Muscle layer of duodenum (tissue), 2 donors: ENCODE results near the gene TMEM245.

Experiments used
- H3K27ac ChIP-seq: one replicate; pipeline ENCODE4 v1.7.0; 2013; ENCODE audit warnings: mild to moderate bottlenecking, low read length
- H3K27me3 ChIP-seq: one replicate; pipeline ENCODE4 v1.7.0; 2013; ENCODE audit warnings: low read depth, mild to moderate bottlenecking, control low read depth, low read length
- H3K36me3 ChIP-seq, 2 donors: one replicate each; pipeline ENCODE4 v1.7.0; 2013; ENCODE audit warnings: low read length in 2 of 2, control low read depth in 1 of 2, mild to moderate bottlenecking in 1 of 2; ENCODE audit not compliant: insufficient read depth in 2 of 2, control insufficient read depth in 1 of 2
- H3K4me1 ChIP-seq, 2 donors: one replicate each; pipeline ENCODE4 v1.7.0; 2013; ENCODE audit warnings: low read length in 2 of 2, mild to moderate bottlenecking in 2 of 2, control low read depth in 1 of 2, moderate library complexity in 1 of 2; ENCODE audit not compliant: insufficient read depth in 2 of 2, control insufficient read depth in 1 of 2
- H3K4me3 ChIP-seq, 2 donors: one replicate each; pipeline ENCODE4 v1.7.0; 2013; ENCODE audit warnings: low read length in 2 of 2, low read depth in 1 of 2, mild to moderate bottlenecking in 1 of 2
- H3K9me3 ChIP-seq, 2 donors: one replicate each; pipeline ENCODE4 v1.7.0; 2013; ENCODE audit warnings: low read length in 2 of 2, control low read depth in 1 of 2, mild to moderate bottlenecking in 1 of 2; ENCODE audit not compliant: control insufficient read depth in 1 of 2
- donor health status: healthy.

Gene TMEM245

GRCh38 chr9:109052416-109052815 lies 67.3 kb downstream of the TMEM245 start:
- peaks cover 35 to 54% of the 10 kb centered on the region in 2 donors for H3K36me3 ChIP-seq
- H3K9me3 ChIP-seq = no peaks in the 10 kb centered on the region
- H3K27ac ChIP-seq = no peak overlapping the region
- no peaks in the 10 kb centered on the region for H3K27me3 ChIP-seq
- H3K4me3 ChIP-seq = no peak overlapping the region
- H3K4me1 ChIP-seq = no peaks in the 10 kb centered on the region

- Histone ChIP-seq H3K4me3 (no peak overlapping the region), H3K27me3 (no peaks in the 10 kb centered on the region), H3K27ac (no peak overlapping the region), H3K36me3 (peaks cover 35 to 53% of the 10 kb centered on the region in 2 donors), H3K4me1 (no peaks in the 10 kb centered on the region), H3K9me3 (no peaks in the 10 kb centered on the region)
These were observed 68.0 kb downstream of the TMEM245 start for GRCh38 chr9:109051733-109052132.

GRCh38 chr9:109050444-109050843 lies 69.3 kb downstream of the TMEM245 start:
- Histone ChIP-seq H3K27me3 (no peaks in the 10 kb centered on the region), H3K4me3 (no peak overlapping the region), H3K27ac (no peak overlapping the region), H3K9me3 (no peaks in the 10 kb centered on the region), H3K36me3 (peaks cover 42 to 60% of the 10 kb centered on the region in 2 donors), H3K4me1 (no peaks in the 10 kb centered on the region)

- H3K27me3 ChIP-seq = no peaks in the 10 kb centered on the region
- H3K36me3 ChIP-seq = peaks cover 52 to 61% of the 10 kb centered on the region in 2 donors
- no peak overlapping the region for H3K4me3 ChIP-seq
- no peaks in the 10 kb centered on the region for H3K9me3 ChIP-seq
- no peak overlapping the region for H3K27ac ChIP-seq
- no peaks in the 10 kb centered on the region for H3K4me1 ChIP-seq
These were observed 70.9 kb downstream of the TMEM245 start for GRCh38 chr9:109048822-109049221.

- Histone ChIP-seq H3K4me1 (no peaks in the 10 kb centered on the region), H3K27ac (no peak overlapping the region), H3K4me3 (no peak overlapping the region), H3K27me3 (no peaks in the 10 kb centered on the region), H3K36me3 (peaks cover 61 to 64% of the 10 kb centered on the region in 2 donors), H3K9me3 (no peaks in the 10 kb centered on the region)
These were observed 72.5 kb downstream of the TMEM245 start for GRCh38 chr9:109047259-109047658.

GRCh38 chr9:109046346-109046745 lies 73.4 kb downstream of the TMEM245 start:
- no peaks in the 10 kb centered on the region for H3K9me3 ChIP-seq
- no peak overlapping the region for H3K4me3 ChIP-seq
- H3K36me3 ChIP-seq = peaks cover 61 to 70% of the 10 kb centered on the region in 2 donors
- H3K4me1 ChIP-seq = no peaks in the 10 kb centered on the region
- H3K27me3 ChIP-seq = no peaks in the 10 kb centered on the region
- H3K27ac ChIP-seq = no peak overlapping the region

- H3K4me1 ChIP-seq = no peaks in the 10 kb centered on the region
- H3K36me3 ChIP-seq = peaks cover 52 to 62% of the 10 kb centered on the region in 2 donors
- H3K27ac ChIP-seq = no peak overlapping the region
- no peaks in the 10 kb centered on the region for H3K27me3 ChIP-seq
- H3K4me3 ChIP-seq = no peak overlapping the region
- H3K9me3 ChIP-seq = no peaks in the 10 kb centered on the region
These were observed 76.2 kb downstream of the TMEM245 start for GRCh38 chr9:109043578-109043977.

- Histone ChIP-seq H3K4me1 (peaks cover 0 to 12% of the 10 kb centered on the region in 2 donors), H3K9me3 (no peaks in the 10 kb centered on the region), H3K27ac (no peak overlapping the region), H3K4me3 (no peak overlapping the region), H3K27me3 (no peaks in the 10 kb centered on the region), H3K36me3 (peaks cover 29 to 42% of the 10 kb centered on the region in 2 donors)
These were observed 79.2 kb downstream of the TMEM245 start for GRCh38 chr9:109040571-109040970.

- Histone ChIP-seq H3K27me3 (no peaks in the 10 kb centered on the region), H3K36me3 (peaks cover 22 to 42% of the 10 kb centered on the region in 2 donors), H3K4me1 (peaks cover 0 to 12% of the 10 kb centered on the region in 2 donors), H3K27ac (no peak overlapping the region), H3K9me3 (no peaks in the 10 kb centered on the region), H3K4me3 (no peak overlapping the region)
These were observed 80.2 kb downstream of the TMEM245 start for GRCh38 chr9:109039539-109039938.

- no peak overlapping the region for H3K27ac ChIP-seq
- H3K27me3 ChIP-seq = no peaks in the 10 kb centered on the region
- H3K4me3 ChIP-seq = no peak overlapping the region
- H3K36me3 ChIP-seq = peaks cover 11 to 33% of the 10 kb centered on the region in 2 donors
- H3K9me3 ChIP-seq = no peaks in the 10 kb centered on the region
- peaks cover 0 to 12% of the 10 kb centered on the region in 2 donors for H3K4me1 ChIP-seq
These were observed 81.6 kb downstream of the TMEM245 start for GRCh38 chr9:109037946-109038715.

GRCh38 chr9:109036744-109037680 lies 82.7 kb downstream of the TMEM245 start:
- Histone ChIP-seq H3K9me3 (no peaks in the 10 kb centered on the region), H3K36me3 (peaks cover 10 to 29% of the 10 kb centered on the region in 2 donors), H3K27ac (peak overlapping the region; percentile 48), H3K4me3 (no peak overlapping the region), H3K4me1 (peaks cover 0 to 12% of the 10 kb centered on the region in 2 donors), H3K27me3 (no peaks in the 10 kb centered on the region)
